ENCODE data around the gene PAX9.

DNA sequence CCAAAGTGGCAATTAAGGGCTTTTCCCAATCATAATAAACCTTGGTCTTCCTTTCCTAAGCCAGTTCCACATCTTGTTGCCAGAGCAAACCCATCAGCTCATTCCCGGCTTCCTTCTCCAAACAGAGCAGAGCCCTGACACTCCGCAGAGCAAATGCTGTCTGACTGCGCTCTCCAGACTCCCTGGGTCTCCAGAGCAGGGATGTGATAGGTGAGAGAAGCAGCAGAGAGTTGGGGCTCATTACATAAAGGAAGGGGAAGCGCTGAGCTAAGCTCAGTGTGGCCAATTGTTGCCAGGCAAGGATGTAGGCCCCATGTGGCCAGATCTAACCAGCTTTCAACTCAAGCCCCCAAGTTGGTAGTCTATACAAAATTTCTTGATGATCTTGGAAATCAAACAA lies 36.2 kb upstream of the PAX9 start:
- no peak for TF ChIP-seq FOXP1 (IDR thresholded peaks at IDR 0.05)
- TF ChIP-seq FOXP1 (CRISPR knock-in tag; IDR thresholded peaks at IDR 0.05): no peak
- TF ChIP-seq, protein P1, sequence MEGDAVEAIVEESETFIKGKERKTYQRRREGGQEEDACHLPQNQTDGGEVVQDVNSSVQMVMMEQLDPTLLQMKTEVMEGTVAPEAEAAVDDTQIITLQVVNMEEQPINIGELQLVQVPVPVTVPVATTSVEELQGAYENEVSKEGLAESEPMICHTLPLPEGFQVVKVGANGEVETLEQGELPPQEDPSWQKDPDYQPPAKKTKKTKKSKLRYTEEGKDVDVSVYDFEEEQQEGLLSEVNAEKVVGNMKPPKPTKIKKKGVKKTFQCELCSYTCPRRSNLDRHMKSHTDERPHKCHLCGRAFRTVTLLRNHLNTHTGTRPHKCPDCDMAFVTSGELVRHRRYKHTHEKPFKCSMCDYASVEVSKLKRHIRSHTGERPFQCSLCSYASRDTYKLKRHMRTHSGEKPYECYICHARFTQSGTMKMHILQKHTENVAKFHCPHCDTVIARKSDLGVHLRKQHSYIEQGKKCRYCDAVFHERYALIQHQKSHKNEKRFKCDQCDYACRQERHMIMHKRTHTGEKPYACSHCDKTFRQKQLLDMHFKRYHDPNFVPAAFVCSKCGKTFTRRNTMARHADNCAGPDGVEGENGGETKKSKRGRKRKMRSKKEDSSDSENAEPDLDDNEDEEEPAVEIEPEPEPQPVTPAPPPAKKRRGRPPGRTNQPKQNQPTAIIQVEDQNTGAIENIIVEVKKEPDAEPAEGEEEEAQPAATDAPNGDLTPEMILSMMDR (CRISPR knock-in tag; IDR thresholded peaks at IDR 0.05): no peak
- TF ChIP-seq, protein P2, sequence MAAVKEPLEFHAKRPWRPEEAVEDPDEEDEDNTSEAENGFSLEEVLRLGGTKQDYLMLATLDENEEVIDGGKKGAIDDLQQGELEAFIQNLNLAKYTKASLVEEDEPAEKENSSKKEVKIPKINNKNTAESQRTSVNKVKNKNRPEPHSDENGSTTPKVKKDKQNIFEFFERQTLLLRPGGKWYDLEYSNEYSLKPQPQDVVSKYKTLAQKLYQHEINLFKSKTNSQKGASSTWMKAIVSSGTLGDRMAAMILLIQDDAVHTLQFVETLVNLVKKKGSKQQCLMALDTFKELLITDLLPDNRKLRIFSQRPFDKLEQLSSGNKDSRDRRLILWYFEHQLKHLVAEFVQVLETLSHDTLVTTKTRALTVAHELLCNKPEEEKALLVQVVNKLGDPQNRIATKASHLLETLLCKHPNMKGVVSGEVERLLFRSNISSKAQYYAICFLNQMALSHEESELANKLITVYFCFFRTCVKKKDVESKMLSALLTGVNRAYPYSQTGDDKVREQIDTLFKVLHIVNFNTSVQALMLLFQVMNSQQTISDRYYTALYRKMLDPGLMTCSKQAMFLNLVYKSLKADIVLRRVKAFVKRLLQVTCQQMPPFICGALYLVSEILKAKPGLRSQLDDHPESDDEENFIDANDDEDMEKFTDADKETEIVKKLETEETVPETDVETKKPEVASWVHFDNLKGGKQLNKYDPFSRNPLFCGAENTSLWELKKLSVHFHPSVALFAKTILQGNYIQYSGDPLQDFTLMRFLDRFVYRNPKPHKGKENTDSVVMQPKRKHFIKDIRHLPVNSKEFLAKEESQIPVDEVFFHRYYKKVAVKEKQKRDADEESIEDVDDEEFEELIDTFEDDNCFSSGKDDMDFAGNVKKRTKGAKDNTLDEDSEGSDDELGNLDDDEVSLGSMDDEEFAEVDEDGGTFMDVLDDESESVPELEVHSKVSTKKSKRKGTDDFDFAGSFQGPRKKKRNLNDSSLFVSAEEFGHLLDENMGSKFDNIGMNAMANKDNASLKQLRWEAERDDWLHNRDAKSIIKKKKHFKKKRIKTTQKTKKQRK (IDR thresholded peaks at IDR 0.05; ENCODE audit: low read length): no peak
- TF ChIP-seq ZC3H13 (CRISPR knock-in tag; IDR thresholded peaks at IDR 0.05): no peak
- TF ChIP-seq HDAC6 (IDR thresholded peaks at IDR 0.05; ENCODE audit: low read depth, low read length): no peak
- TF ChIP-seq SETDB1 (CRISPR knock-in tag; IDR thresholded peaks at IDR 0.05; ENCODE audit: borderline replicate concordance): no peak
- no peak for TF ChIP-seq POLR2A (IDR thresholded peaks at IDR 0.05; ENCODE audit: insufficient read depth in 1 of 2, low read depth in 2 of 2, low read length in 2 of 2)
- no peak for TF ChIP-seq NFRKB (IDR thresholded peaks at IDR 0.05)
- TF ChIP-seq ZNF331 (CRISPR knock-in tag; IDR thresholded peaks at IDR 0.05): no peak
- TF ChIP-seq SPEN (CRISPR knock-in tag; IDR thresholded peaks at IDR 0.05; ENCODE audit: low read depth): no peak
- TF ChIP-seq, protein P3, sequence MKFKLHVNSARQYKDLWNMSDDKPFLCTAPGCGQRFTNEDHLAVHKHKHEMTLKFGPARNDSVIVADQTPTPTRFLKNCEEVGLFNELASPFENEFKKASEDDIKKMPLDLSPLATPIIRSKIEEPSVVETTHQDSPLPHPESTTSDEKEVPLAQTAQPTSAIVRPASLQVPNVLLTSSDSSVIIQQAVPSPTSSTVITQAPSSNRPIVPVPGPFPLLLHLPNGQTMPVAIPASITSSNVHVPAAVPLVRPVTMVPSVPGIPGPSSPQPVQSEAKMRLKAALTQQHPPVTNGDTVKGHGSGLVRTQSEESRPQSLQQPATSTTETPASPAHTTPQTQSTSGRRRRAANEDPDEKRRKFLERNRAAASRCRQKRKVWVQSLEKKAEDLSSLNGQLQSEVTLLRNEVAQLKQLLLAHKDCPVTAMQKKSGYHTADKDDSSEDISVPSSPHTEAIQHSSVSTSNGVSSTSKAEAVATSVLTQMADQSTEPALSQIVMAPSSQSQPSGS (CRISPR knock-in tag; IDR thresholded peaks at IDR 0.05): no peak

Measured in HepG2 (cell line).